ENCODE measurements around the gene ZAP70. TPM values are rescaled to one million over a fixed set of nuclear protein-coding genes. Genes with fewer than 3 reads are reported as not detected.
"Not testable (repeated sequence)": the region's sequence is repeated elsewhere in the genome, so short reads cannot be mapped to it uniquely, and the experiment has no call there.

Gene ZAP70
- total RNA-seq, 1 experiment from 2014 or later: 1.8 TPM

- peak; percentile 95 for DNase-seq (ENCODE audit: low spot score)
Observed at GRCh38 chr2:97697252-97698235, 15.8 kb upstream of the ZAP70 start.

GRCh38 chr2:97698530-97698929 lies 14.8 kb upstream of the ZAP70 start:
- no peak for DNase-seq (ENCODE audit: low spot score)

DNA sequence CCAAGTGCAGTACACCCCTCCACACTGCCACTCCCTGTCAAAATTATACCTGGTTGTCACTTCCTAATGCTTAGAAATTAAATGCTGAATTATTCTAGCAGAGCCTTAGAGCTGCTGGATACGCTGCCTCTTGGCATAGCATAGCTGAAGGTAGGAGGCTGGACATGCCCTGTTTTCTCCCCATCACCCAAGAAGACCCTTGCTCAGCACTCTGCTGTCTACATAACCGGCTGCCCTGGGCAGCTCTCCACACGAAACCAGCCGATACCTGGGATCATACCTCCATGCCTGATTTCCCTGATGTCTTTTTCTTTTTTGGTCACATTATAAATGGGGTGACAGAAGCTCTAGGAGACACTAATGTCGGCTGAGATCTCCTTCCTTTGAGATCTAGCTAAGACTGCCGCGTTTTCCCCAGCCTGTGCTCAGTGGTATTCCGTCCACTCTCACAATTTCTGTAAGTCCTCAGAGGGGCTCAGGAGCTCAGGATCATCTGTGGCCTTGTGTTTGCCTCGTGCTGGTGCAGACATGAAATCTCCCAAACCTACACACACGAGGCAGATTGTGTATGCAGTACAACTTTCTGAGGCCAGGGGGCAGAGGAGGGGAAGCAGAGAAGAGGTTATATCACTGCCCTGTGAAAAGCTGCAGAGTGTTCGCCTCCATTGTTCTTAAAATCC lies 13.5 kb upstream of the ZAP70 start:
- DNase-seq (ENCODE audit: low spot score): peak; percentile 46

- no peak for DNase-seq (ENCODE audit: low spot score)
Observed at GRCh38 chr2:97701186-97701585, 12.2 kb upstream of the ZAP70 start.

- DNase-seq (ENCODE audit: low spot score): no peak
Observed at GRCh38 chr2:97701851-97702465, 11.4 kb upstream of the ZAP70 start.

DNA sequence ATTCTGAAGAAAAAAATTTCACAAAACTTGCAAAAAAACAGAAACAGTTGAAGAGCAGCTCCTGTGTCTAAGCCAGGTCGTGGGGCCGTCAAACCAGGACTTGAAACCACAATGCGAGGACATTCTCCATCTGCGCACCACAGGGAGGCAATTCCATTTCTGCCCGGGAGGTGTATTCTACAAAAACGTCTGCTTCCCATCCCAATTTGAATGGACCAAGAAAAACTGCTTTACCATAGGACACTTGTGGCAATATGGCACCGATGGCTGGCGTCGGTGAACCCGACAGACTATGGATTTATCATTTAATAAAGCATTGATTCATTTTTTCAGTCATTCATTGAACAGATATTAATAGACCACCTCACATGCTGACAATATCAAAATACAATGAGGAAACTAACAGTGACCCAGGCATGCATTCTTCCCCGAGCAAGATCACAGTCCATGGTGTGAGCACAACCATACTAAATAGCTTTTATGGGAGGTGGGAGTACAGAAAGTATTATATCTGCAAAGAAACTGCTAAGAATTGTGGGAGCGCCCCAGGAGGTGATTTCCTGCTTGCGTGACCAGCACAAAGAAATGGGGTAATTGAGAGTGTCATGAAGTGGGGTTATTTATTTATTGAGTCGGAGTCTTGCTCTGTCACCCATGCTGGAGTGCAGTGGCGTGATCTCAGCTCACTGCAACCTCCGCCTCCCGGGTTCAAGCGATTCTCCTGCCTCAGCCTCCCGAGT lies 10.5 kb upstream of the ZAP70 start:
- DNase-seq (ENCODE audit: low spot score): no peak

DNA sequence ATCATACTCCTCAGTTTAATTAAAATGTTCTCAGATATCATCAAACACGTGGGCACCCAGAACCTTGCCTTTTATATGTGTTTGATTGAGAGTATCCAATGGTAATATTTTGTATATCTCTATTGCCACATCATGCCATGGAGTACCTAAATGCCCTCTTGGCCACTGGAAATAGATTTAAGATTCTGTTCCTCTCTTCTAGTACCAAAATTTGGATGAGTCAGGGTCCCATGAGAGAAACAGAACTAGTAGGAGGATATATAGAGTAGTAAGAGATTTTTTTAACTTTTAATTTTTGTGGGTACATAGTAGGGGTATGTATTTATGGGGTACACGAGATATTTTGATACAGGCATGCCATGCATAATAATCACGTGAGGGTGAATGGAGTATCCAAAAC lies 9.6 kb upstream of the ZAP70 start:
- DNase-seq (ENCODE audit: low spot score): no peak

DNA sequence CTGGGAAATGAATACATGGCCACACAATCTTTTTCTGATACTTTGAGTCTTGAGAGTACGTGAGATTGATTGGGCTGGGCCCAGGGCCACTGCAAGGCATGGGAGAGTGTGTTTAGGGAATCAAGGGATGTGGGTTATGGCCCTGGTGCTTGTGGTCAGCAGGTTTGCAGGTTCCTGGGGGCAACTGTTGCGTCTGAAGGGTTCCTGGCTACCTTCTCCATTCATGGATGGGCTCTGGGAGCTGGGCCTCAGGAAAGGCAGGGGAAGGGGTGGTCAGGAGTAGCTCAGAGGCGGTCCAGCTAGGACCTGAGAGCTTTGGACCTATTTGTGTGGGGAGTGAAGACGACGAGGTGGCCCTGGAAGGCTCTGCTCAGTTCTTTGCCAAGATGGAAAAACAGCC lies 8.4 kb upstream of the ZAP70 start:
- DNase-seq (ENCODE audit: low spot score): no peak

GRCh38 chr2:97706112-97706511 lies 7.3 kb upstream of the ZAP70 start:
- no peak for DNase-seq (ENCODE audit: low spot score)

DNA sequence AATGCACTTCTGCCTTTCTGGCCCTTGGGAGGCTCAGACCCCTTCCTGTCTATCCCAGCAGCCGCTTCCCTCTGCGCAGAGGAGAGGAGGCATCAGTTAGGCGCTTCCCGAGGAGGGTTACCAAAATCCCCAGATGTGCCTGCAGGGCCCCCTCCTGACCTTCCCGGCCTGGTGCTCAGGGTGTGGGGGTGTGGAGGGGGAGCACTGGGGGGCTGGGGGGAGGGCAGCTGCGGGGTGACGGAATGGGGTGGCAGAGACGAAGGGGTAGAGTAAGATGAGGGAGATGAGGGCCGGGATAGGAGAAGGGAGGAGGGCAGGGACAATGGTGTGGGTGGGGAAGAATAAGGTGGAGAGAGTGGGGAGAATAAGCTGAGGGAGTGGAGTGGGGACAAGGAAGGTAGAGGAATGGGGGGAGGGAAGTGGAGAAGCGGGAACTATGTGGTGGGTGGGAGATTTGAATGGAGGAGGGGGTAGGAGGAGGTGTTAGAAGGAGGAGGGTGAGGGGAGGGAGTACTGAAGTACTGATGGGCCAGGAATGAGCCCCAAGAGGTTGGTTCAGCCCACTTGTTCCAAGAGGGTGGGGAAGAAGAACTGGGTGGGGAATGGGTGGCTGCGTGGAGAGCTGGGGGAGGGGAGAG lies 6.5 kb upstream of the ZAP70 start:
- no peak for DNase-seq (ENCODE audit: low spot score)

GRCh38 chr2:97707362-97708047 lies 5.9 kb upstream of the ZAP70 start:
- peak; percentile 31 for DNase-seq (ENCODE audit: low spot score)

- no peak for DNase-seq (ENCODE audit: low spot score)
Observed at GRCh38 chr2:97708048-97708380, 5.4 kb upstream of the ZAP70 start.

- no peak for DNase-seq (ENCODE audit: low spot score)
Observed at GRCh38 chr2:97708608-97709007, 4.8 kb upstream of the ZAP70 start.

DNA sequence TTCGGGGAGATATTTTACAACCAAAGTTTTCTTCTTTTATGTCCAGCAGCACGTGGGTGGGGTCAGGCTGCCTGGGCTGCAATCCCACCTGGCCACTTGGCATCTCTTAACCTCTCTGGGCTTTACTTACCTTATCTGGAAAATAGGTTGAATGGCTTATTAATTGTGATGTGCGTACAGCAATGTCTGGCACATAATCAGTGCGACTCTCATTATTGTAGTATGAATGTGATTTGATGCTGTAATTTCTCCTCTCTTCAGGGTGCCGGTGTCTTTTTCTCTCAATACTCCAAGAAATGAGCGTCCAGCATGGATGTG lies 2.0 kb upstream of the ZAP70 start:
- no peak for DNase-seq (ENCODE audit: low spot score)

DNA sequence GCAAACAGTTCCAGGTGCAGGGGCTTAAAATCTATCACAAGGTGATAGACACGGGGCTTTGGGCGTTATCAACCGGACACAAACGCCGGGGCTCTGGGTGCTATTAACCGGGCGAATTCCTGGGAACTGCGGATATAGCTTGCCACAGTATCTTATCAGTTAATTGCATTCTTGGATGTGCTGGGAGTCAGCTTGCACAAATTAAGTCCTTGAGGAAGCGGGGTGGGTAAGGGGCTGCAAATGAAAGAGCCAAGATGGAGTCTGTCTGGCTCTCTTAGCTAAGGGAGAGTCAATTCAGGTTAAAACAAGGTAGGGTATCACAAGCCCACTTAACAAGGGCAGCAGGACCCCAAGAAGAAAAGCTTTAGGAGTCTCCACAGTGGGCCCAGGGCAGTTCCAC lies 1.2 kb upstream of the ZAP70 start:
- not testable (repeated sequence) for DNase-seq (ENCODE audit: low spot score)

- no peak for DNase-seq (ENCODE audit: low spot score)
Observed at GRCh38 chr2:97712693-97713295, 582 bp upstream of the ZAP70 start.

- no peak for DNase-seq (ENCODE audit: low spot score)
Observed at GRCh38 chr2:97714084-97714949, 941 bp downstream of the ZAP70 start.

GRCh38 chr2:97714950-97715652 lies 1.7 kb downstream of the ZAP70 start:
- no peak for DNase-seq (ENCODE audit: low spot score)
